ENCODE results near the gene ZNF324. TPM values are rescaled to one million over a fixed set of nuclear protein-coding genes. Genes with fewer than 3 reads are reported as not detected.

The ZNF324 gene
- total RNA-seq, 1 experiment from 2014 or later = 12.7 TPM

GRCh38 chr19:58439576-58440554 is 27.0 kb upstream of the ZNF324 start, which contains the start of gene ZNF132:
Gene ZNF132, minus strand, starts transcription at chr19:58440153. Its CDS starts 332 bp downstream, at chr19:58439821.
- Histone ChIP-seq H3K14ac (ENCODE audit: insufficient read depth, low read length) (no peak within 1 kb of the TSS; the same call in 1 of the 2 replicates), H4K20me1 (ENCODE audit: control insufficient read depth, insufficient read depth, insufficient read length) (no peaks in the 10 kb centered on the region), H3K4me2 (ENCODE audit: insufficient read depth, insufficient read length, low read length) (peak within 1 kb of the TSS; percentile 70), H3K23ac (ENCODE audit: insufficient read length, low read depth, low read length) (no peak within 1 kb of the TSS), H3K18ac (ENCODE audit: insufficient read length, low read depth, low read length) (peak within 1 kb of the TSS; percentile 9), H4K91ac (ENCODE audit: insufficient read length, low read depth, low read length) (no peak within 1 kb of the TSS), H2AK5ac (ENCODE audit: insufficient read length, low read length) (no peak within 1 kb of the TSS), H2BK20ac (ENCODE audit: low read depth, low read length, poor library complexity, severe bottlenecking) (no peak within 1 kb of the TSS), H3K4ac (ENCODE audit: low read depth, low read length) (no peak within 1 kb of the TSS), H2BK5ac (ENCODE audit: insufficient read length, low read length) (no peak within 1 kb of the TSS), H3K27ac (ENCODE audit: insufficient read length, low read depth, low read length) (no peak within 1 kb of the TSS), H3K27me3 (ENCODE audit: insufficient read depth, low read length) (no peaks in the 10 kb centered on the region; the same call in 1 of the 2 replicates), H2AFZ (ENCODE audit: low read length) (no peak within 1 kb of the TSS), H4K5ac (ENCODE audit: insufficient read length, low read depth, low read length) (no peak within 1 kb of the TSS), H3K79me1 (ENCODE audit: insufficient read depth, low read depth, low read length, poor library complexity, severe bottlenecking) (no peaks in the 10 kb centered on the region), H3K79me2 (ENCODE audit: insufficient read depth, low read length) (no peaks in the 10 kb centered on the region), H3K23me2 (ENCODE audit: insufficient read length, low read depth, low read length, poor library complexity, severe bottlenecking) (peaks cover 12% of the 10 kb centered on the region), H2BK12ac (ENCODE audit: insufficient read length, low read depth, low read length) (no peak within 1 kb of the TSS), H3T11ph (ENCODE audit: low read length) (no peak within 1 kb of the TSS), H4K8ac (replicated peaks; ENCODE audit: insufficient read length, low read depth, low read length) (no peak within 1 kb of the TSS), H3K9ac (ENCODE audit: extremely low read depth, insufficient read length, low read length) (peak within 1 kb of the TSS; percentile 52), H3K56ac (ENCODE audit: insufficient read length, low read depth, low read length) (no peak within 1 kb of the TSS), H2BK15ac (ENCODE audit: low read depth, low read length) (no peak within 1 kb of the TSS), H3K9me3 (ENCODE audit: control insufficient read depth, low read depth, low read length) (peaks cover 12% of the 10 kb centered on the region), H2BK120ac (ENCODE audit: low read depth, low read length, poor library complexity, severe bottlenecking) (no peak within 1 kb of the TSS), H3K4me1 (ENCODE audit: insufficient read depth, low read length) (peaks cover 3% of the 10 kb centered on the region)
- WGBS (ENCODE audit: extremely low coverage, insufficient read length, low lambda C conversion rate) = no CpG with 5 or more reads among the region's 59 CpGs
- no peak for TF ChIP-seq CTCF (conservative IDR thresholded peaks at IDR 0.05)
- H3K36me3 Mint-ChIP-seq (ENCODE audit: insufficient read depth in 1 of 3, low read depth in 3 of 3) = peaks cover 3 to 53% (median 49%) of the 10 kb centered on the region in 3 experiments
- peaks cover 49% of the 10 kb centered on the region for H3K27me3 Mint-ChIP-seq (ENCODE audit: low read depth)
- DNase-seq = peak; percentile 74
- H3K4me3 Mint-ChIP-seq = peak within 1 kb of the TSS; percentile 48 to 87
- H3K9me3 Mint-ChIP-seq = peaks cover 63 to 69% of the 10 kb centered on the region in 2 experiments
- H3K27ac Mint-ChIP-seq = peak within 1 kb of the TSS in 1 of 3 experiments; percentile 68; a peak in 2 of 7 replicates
- peaks cover 0 to 11% of the 10 kb centered on the region in 2 experiments; a peak in 2 of 4 replicates for H3K4me1 Mint-ChIP-seq

Measured in H9 (cell line).